Stimulated activated CD4-positive, alpha-beta T cell treated with anti-CD3 and anti-CD28 coated beads, Interleukin-4, amount 100 ng/mL, for 4 hours (primary cell): ENCODE measurements around the gene STKLD1.
"Not testable (repeated sequence)": the region's sequence is repeated elsewhere in the genome, so short reads cannot be mapped to it uniquely, and the experiment has no call there.

Experiments used
- DNase-seq, 2 experiments: peaks; one replicate each; pipeline ENCODE4 v3.0.0-alpha.2; 2020

STKLD1 gene

GRCh38 chr9:133451865-133452264 is 75.7 kb downstream of the STKLD1 start:
- not testable (repeated sequence) for DNase-seq

- no peak for DNase-seq
Observed at GRCh38 chr9:133452562-133452961, 76.4 kb downstream of the STKLD1 start.

GRCh38 chr9:133453651-133454050 is 77.5 kb downstream of the STKLD1 start:
- no peak for DNase-seq

- no peak for DNase-seq
Observed at GRCh38 chr9:133454325-133454724, 78.2 kb downstream of the STKLD1 start.

GRCh38 chr9:133454943-133455673 is 78.9 kb downstream of the STKLD1 start:
- DNase-seq = no peak
